Uterus (tissue), 4 donors: Measurements from ENCODE around the gene PRR13. TPM values are rescaled to one million over a fixed set of nuclear protein-coding genes. Genes with fewer than 3 reads are reported as not detected.

Source experiments
- DNase-seq, 2 donors: peaks; one replicate each; pipeline ENCODE4 v3.0.0-alpha.2; 2019 to 2020
- H3K27ac ChIP-seq, 2 donors: fragments of 200-600 bp; sonication (generic); 1 replicate in 1 of 2; 2 replicates in 1 of 2; pipeline ENCODE4 v1.5.1; 2016 to 2018
- H3K27me3 ChIP-seq, 2 donors: fragments of 200-600 bp; sonication (generic); one replicate each; pipeline ENCODE4 v1.5.1; 2018 to 2019; ENCODE audit warnings: control low read depth in 1 of 2
- H3K36me3 ChIP-seq, 2 donors: fragments of 200-600 bp; sonication (generic); one replicate each; pipeline ENCODE4 v1.5.1; 2019; ENCODE audit warnings: control low read depth in 1 of 2
- H3K4me1 ChIP-seq, 2 donors: fragments of 200-600 bp; sonication (generic); one replicate each; pipeline ENCODE4 v1.5.1; 2018 to 2019; ENCODE audit warnings: control low read depth in 1 of 2
- H3K4me3 ChIP-seq, 2 donors: fragments of 200-600 bp; sonication (generic); 1 replicate in 1 of 2; 2 replicates in 1 of 2; pipeline ENCODE4 v1.5.1; 2018 to 2019; ENCODE audit warnings: mild to moderate bottlenecking in 1 of 2
- H3K9me3 ChIP-seq, 2 donors: fragments of 200-600 bp; sonication (generic); one replicate each; pipeline ENCODE4 v1.5.1; 2019; ENCODE audit warnings: control low read depth in 1 of 2
- POLR2A ChIP-seq, 2 donors: fragments of 450-650 bp; IDR thresholded peaks; one replicate each; pipeline ENCODE4 v1.6.1; 2016; ENCODE audit warnings: antibody characterized with exemption in 2 of 2, mild to moderate bottlenecking in 1 of 2, moderate library complexity in 1 of 2
- intact Hi-C: fragments of 100-400 bp; cut with DNase I; formaldehyde crosslinking; loops from one replicate; pipeline ENCODE4 v1.15.1; 2023; ENCODE audit warnings: low total_unique reads
- total RNA-seq, 4 donors: library from RNA; depleted of rRNA in 3 of 4; stranded (reverse); fragments of >200 nt in 3 of 4; gene quantifications; one replicate each; pipeline versions ENCODE4 v1.1.0 to v1.2.4, GENCODE V29; 2014 to 2023
- TF ChIP-seq, protein P1 (sequence below), 4 experiments: fragments of 200-600 bp in 2 of 4; fragments of 450-650 bp in 2 of 4; sonication (generic) in 2 of 4; IDR thresholded peaks; one replicate each; pipeline ENCODE4 v1.5.1; 2016 to 2019; ENCODE audit warnings: antibody characterized with exemption in 4 of 4, mild to moderate bottlenecking in 2 of 4, moderate library complexity in 1 of 4
- donor health status: DM: yes; HTN: yes; CAD: no.

The PRR13 gene
- total RNA-seq, 4 donors from 2014 or later, result 2.6 to 88.2 (median 20.1) TPM

DNA sequence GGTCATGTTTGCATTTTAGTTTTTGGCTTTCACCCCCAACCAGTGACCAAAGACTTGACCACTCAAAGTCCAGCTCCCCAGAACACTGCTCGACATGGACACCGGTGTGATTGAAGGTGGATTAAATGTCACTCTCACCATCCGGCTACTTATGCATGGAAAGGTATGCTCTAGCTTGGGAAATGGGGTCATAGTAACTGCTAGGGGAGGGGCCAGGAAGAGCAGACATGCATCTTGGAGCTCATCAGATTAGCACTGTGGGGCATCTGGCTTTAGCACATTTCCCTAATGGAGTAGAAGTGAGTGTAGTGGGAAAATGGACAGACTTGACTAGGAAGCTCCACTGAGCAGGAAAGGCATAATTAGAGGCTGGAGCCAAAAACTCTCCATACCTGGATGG, 13.2 kb downstream of the PRR13 start:
- H3K27me3 ChIP-seq, result no peaks in the 10 kb centered on the region
- TF ChIP-seq POLR2A (IDR thresholded peaks at IDR 0.05), result no peak
- TF ChIP-seq, protein P1, sequence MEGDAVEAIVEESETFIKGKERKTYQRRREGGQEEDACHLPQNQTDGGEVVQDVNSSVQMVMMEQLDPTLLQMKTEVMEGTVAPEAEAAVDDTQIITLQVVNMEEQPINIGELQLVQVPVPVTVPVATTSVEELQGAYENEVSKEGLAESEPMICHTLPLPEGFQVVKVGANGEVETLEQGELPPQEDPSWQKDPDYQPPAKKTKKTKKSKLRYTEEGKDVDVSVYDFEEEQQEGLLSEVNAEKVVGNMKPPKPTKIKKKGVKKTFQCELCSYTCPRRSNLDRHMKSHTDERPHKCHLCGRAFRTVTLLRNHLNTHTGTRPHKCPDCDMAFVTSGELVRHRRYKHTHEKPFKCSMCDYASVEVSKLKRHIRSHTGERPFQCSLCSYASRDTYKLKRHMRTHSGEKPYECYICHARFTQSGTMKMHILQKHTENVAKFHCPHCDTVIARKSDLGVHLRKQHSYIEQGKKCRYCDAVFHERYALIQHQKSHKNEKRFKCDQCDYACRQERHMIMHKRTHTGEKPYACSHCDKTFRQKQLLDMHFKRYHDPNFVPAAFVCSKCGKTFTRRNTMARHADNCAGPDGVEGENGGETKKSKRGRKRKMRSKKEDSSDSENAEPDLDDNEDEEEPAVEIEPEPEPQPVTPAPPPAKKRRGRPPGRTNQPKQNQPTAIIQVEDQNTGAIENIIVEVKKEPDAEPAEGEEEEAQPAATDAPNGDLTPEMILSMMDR (IDR thresholded peaks at IDR 0.05), result no peak
- no peaks in the 10 kb centered on the region for H3K9me3 ChIP-seq
- peaks cover 4 to 12% of the 10 kb centered on the region in 2 donors for H3K4me1 ChIP-seq
- DNase-seq, result no peak
- no peak overlapping the region for H3K4me3 ChIP-seq
- H3K36me3 ChIP-seq, result no peaks in the 10 kb centered on the region
- intact Hi-C loops, result loop anchor here (10.0 kb wide), 1 partner anchor 50 kb away; the partner anchor contains the start of genes NPFF and TARBP2
- H3K27ac ChIP-seq, result no peak overlapping the region

DNA sequence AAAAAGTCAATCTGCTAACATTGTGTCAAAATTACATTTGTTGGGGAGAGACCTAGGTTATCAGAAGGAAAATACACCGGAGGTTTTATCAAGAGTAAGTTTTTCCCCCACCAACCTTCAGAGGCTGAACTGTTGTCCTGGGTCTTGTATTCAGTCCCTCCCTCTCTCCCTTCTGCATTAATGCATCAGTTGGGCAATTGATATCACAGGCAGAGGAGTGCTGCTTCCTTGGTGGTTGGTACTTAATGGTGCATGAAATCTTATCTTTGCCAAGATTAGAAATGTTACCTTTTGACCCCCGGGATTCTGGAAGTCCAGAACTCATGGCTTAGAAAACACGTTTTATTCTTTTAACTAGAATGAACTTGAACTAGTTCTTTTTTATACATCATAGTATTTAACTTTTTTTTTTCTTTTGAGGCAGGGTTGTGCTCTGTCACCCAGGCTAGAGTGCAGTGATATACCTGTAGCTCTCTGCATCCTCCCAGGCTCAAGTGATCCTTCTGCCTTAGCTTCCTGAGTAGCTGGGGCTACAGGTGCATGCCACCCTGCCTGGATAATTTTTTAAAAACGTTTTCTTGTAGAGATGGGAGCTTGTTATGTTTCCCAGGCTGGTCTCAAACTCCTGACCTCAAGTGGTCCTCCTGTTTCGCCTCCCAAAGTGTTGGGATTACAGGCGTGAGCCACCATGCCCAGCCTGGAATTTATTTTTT, 15.3 kb downstream of the PRR13 start:
- no peak for DNase-seq
- no peaks in the 10 kb centered on the region for H3K27me3 ChIP-seq
- intact Hi-C loops, result loop anchor here (10.0 kb wide), 1 partner anchor 48 kb away; the partner anchor contains the start of genes NPFF and TARBP2
- H3K4me1 ChIP-seq, result peaks cover 4 to 12% of the 10 kb centered on the region in 2 donors
- H3K27ac ChIP-seq, result no peak overlapping the region
- TF ChIP-seq, protein P1 (IDR thresholded peaks at IDR 0.05), result no peak
- no peak for TF ChIP-seq POLR2A (IDR thresholded peaks at IDR 0.05)
- no peaks in the 10 kb centered on the region for H3K9me3 ChIP-seq
- no peaks in the 10 kb centered on the region for H3K36me3 ChIP-seq
- no peak overlapping the region for H3K4me3 ChIP-seq

DNA sequence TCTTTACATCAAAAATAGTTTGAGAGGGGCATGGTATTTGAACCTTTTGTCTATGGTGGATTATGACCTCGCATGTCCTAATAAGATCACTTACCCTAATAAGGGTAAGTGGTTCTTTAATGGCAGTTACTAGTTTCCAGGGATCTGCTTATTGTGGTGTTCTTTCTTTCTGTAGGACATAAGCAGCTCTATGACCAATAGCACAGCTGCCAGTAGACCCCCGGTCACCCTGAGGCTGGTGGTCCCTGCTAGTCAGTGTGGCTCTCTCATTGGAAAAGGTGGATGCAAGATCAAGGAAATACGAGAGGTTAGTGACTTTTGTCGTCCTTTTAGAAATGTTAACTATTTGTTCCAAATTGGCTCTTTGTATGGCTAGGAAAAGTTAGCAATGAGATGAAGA, 17.6 kb downstream of the PRR13 start:
- TF ChIP-seq, protein P1 (IDR thresholded peaks at IDR 0.05), result no peak
- TF ChIP-seq POLR2A (IDR thresholded peaks at IDR 0.05), result no peak
- peaks cover 0 to 2% of the 10 kb centered on the region in 2 donors for H3K4me1 ChIP-seq
- no peaks in the 10 kb centered on the region for H3K9me3 ChIP-seq
- no peak for DNase-seq
- no peak overlapping the region for H3K27ac ChIP-seq
- intact Hi-C loops, result loop anchor here (10.0 kb wide), 1 partner anchor 46 kb away; the partner anchor contains the start of genes NPFF and TARBP2
- H3K36me3 ChIP-seq, result no peaks in the 10 kb centered on the region
- no peaks in the 10 kb centered on the region for H3K27me3 ChIP-seq
- no peak overlapping the region for H3K4me3 ChIP-seq

DNA sequence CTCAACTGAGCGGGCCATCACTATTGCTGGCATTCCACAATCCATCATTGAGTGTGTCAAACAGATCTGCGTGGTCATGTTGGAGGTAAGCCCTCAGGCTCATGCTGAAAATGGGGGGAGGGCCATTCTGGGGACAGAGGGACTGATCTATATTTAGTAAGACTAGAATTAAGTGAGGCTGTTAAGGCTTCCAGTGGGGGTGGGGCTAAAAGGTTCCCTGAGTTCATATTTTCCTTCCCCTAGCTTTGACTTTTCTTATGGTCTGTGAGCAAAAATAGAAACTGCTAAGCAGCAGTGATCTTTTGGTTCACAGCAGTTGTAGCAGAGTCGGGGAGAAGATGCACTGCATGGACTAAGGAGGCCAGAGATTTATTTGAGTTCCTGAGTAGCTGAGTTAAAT, 19.5 kb downstream of the PRR13 start:
- no peaks in the 10 kb centered on the region for H3K36me3 ChIP-seq

DNA sequence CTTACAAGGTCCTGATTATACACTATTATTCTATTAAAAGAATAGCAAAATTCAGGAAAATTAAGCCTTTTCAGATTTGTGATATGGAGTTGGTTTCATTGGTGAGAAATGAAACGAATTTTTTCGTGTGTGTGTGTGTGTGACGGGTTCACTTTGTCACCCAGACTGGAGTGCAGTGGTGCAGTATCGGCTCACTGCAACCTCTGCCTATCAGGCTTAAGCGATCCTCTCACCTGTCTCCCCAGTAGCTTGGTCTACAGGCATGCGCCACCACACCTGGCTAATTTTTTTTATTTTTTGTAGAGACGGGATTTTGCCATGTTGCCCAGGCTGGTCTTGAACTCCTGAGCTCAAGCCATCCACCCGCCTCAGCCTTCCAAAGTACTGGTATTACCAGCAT, 20.1 kb downstream of the PRR13 start:
- intact Hi-C loops, result no loop called here
- no peaks in the 10 kb centered on the region for H3K27me3 ChIP-seq
- no peak for DNase-seq
- H3K4me3 ChIP-seq, result no peak overlapping the region
- no peaks in the 10 kb centered on the region for H3K36me3 ChIP-seq
- H3K9me3 ChIP-seq, result no peaks in the 10 kb centered on the region
- H3K4me1 ChIP-seq, result no peaks in the 10 kb centered on the region
- H3K27ac ChIP-seq, result no peak overlapping the region
- TF ChIP-seq, protein P1 (IDR thresholded peaks at IDR 0.05), result no peak

More for the DNA sequence above, 19.5 kb downstream of the PRR13 start:
- Histone ChIP-seq H3K4me3 (no peak overlapping the region), H3K9me3 (no peaks in the 10 kb centered on the region), H3K4me1 (no peaks in the 10 kb centered on the region), H3K27ac (no peak overlapping the region), H3K27me3 (no peaks in the 10 kb centered on the region)
- TF ChIP-seq, protein P1 (IDR thresholded peaks at IDR 0.05), result no peak
- no peak for TF ChIP-seq POLR2A (IDR thresholded peaks at IDR 0.05)
- intact Hi-C loops, result no loop called here
- DNase-seq, result no peak
